CD14-positive monocyte (primary cell): ENCODE data around the gene HERPUD1. TPM values are rescaled to one million over a fixed set of nuclear protein-coding genes. Genes with fewer than 3 reads are reported as not detected.

Source experiments
- DNase-seq, 3 donors: peaks; one replicate each; pipeline ENCODE4 v3.0.0-alpha.2; 2011 to 2022
- H2AFZ ChIP-seq: 2 replicates; pipeline ENCODE4 v1.6.0; 2012; ENCODE audit warnings: mild to moderate bottlenecking, low read depth, low read length, inconsistent platforms; ENCODE audit not compliant: insufficient read depth, poor library complexity, severe bottlenecking
- H3K27ac ChIP-seq, 2 donors: 1 replicate in 1 of 2; 2 replicates in 1 of 2; pipeline ENCODE4 v1.5.1; 2012 to 2013; ENCODE audit warnings: low read length in 2 of 2, control low read depth in 1 of 2, inconsistent platforms in 1 of 2, low read depth in 1 of 2, mild to moderate bottlenecking in 1 of 2
- H3K27me3 ChIP-seq, 2 donors: one replicate each; pipeline versions ENCODE4 v1.6.0 to v1.6.1; 2011 to 2013; ENCODE audit warnings: low read length in 2 of 2; ENCODE audit not compliant: control insufficient read depth in 2 of 2, insufficient read depth in 2 of 2
- H3K36me3 ChIP-seq, 2 donors: replicated peaks in 1 of 2; 1 replicate in 1 of 2; 2 replicates in 1 of 2; pipeline versions ENCODE4 v1.5.1 to v1.6.1; 2012 to 2013; ENCODE audit warnings: low read length in 2 of 2, control low read depth in 1 of 2, inconsistent platforms in 1 of 2, mild to moderate bottlenecking in 1 of 2; ENCODE audit not compliant: insufficient read depth in 2 of 2, control insufficient read depth in 1 of 2
- H3K4me1 ChIP-seq, 2 donors: 1 replicate in 1 of 2; 2 replicates in 1 of 2; pipeline versions ENCODE4 v1.5.1 to v1.6.1; 2012 to 2013; ENCODE audit warnings: low read length in 2 of 2, control low read depth in 1 of 2, inconsistent platforms in 1 of 2, mild to moderate bottlenecking in 1 of 2, moderate library complexity in 1 of 2; ENCODE audit not compliant: insufficient read depth in 2 of 2, control insufficient read depth in 1 of 2
- H3K4me2 ChIP-seq: replicated peaks from 2 replicates; pipeline ENCODE3; 2012; ENCODE audit warnings: low read length, moderate library complexity, mild to moderate bottlenecking; ENCODE audit not compliant: poor library complexity, severe bottlenecking; ENCODE audit errors: extremely low read depth
- H3K4me3 ChIP-seq, 3 experiments: fragments of 200-600 bp in 1 of 3; sonication (generic) in 1 of 3; replicated peaks in 1 of 3; 1 replicate in 2 of 3; 2 replicates in 1 of 3; pipeline ENCODE4 v1.5.1; 2011 to 2013; ENCODE audit warnings: low read length in 3 of 3, mild to moderate bottlenecking in 3 of 3, control low read depth in 2 of 3, low read depth in 2 of 3, inconsistent platforms in 1 of 3, moderate library complexity in 1 of 3
- H3K79me2 ChIP-seq: 2 replicates; pipeline ENCODE4 v1.6.0; 2012; ENCODE audit warnings: mild to moderate bottlenecking, control low read depth, inconsistent platforms, low read length, moderate library complexity; ENCODE audit not compliant: insufficient read depth
- H3K9ac ChIP-seq: 2 replicates; pipeline ENCODE4 v1.6.0; 2017; ENCODE audit warnings: low read length, mild to moderate bottlenecking; ENCODE audit not compliant: insufficient read depth, poor library complexity, severe bottlenecking
- H3K9me3 ChIP-seq, 2 donors: replicated peaks in 1 of 2; 1 replicate in 1 of 2; 2 replicates in 1 of 2; pipeline versions ENCODE4 v1.5.1 to v1.6.1; 2012 to 2013; ENCODE audit warnings: low read length in 2 of 2, control low read depth in 1 of 2; ENCODE audit not compliant: control insufficient read depth in 1 of 2, insufficient read depth in 1 of 2
- H4K20me1 ChIP-seq: 2 replicates; pipeline ENCODE4 v1.6.0; 2012; ENCODE audit warnings: mild to moderate bottlenecking, low read length, control low read depth, moderate library complexity; ENCODE audit not compliant: insufficient read depth
- H3K27ac Mint-ChIP-seq, 7 donors: one replicate each; pipeline ENCODE4 v1.8.0; 2020; ENCODE audit warnings: mild to moderate bottlenecking in 7 of 7, mixed read lengths in 7 of 7, moderate library complexity in 6 of 7, inconsistent platforms in 2 of 7
- H3K27me3 Mint-ChIP-seq, 3 donors: one replicate each; pipeline ENCODE4 v1.8.0; 2021 to 2022; ENCODE audit warnings: low read depth in 3 of 3, mild to moderate bottlenecking in 3 of 3, mixed read lengths in 3 of 3, moderate library complexity in 3 of 3, inconsistent platforms in 1 of 3
- H3K36me3 Mint-ChIP-seq, 2 donors: one replicate each; pipeline ENCODE4 v1.8.0; 2020; ENCODE audit warnings: mixed read lengths in 2 of 2, inconsistent platforms in 1 of 2, mild to moderate bottlenecking in 1 of 2
- H3K4me1 Mint-ChIP-seq: one replicate; pipeline ENCODE4 v1.8.0; 2020; ENCODE audit warnings: mild to moderate bottlenecking, mixed read lengths
- H3K4me3 Mint-ChIP-seq, 2 donors: one replicate each; pipeline ENCODE4 v1.8.0; 2020; ENCODE audit warnings: mild to moderate bottlenecking in 2 of 2, mixed read lengths in 2 of 2, moderate library complexity in 1 of 2
- H3K9me3 Mint-ChIP-seq, 7 donors: one replicate each; pipeline ENCODE4 v1.8.0; 2020 to 2022; ENCODE audit warnings: mixed read lengths in 7 of 7, mild to moderate bottlenecking in 6 of 7, moderate library complexity in 6 of 7, inconsistent platforms in 2 of 7
- WGBS: methylation state at CpG from one replicate; pipeline ENCODE4 v1.1.5; 2013; ENCODE audit warnings: missing lambda C conversion rate; ENCODE audit not compliant: insufficient coverage; 5-methylcytosine and 5-hydroxymethylcytosine counted together
- intact Hi-C, 2 donors: fragments of 100-400 bp; cut with micrococcal nuclease; formaldehyde crosslinking; loops; one replicate each; pipeline versions ENCODE4 v1.15.0 to v1.15.1; 2023
- polyA plus RNA-seq, 3 donors: library from polyadenylated mRNA; depleted of rRNA in 1 of 3; unstranded in 2 of 3; stranded (reverse) in 1 of 3; fragments of 300-500 nt in 2 of 3; fragments of >200 nt in 1 of 3; fragmentation: Illumina TruSeq in 2 of 3; gene quantifications; 1 replicate in 2 of 3; 2 replicates in 1 of 3; pipeline ENCODE4 v1.2.3, GENCODE V29; 2012 to 2021
- TF ChIP-seq, protein P1 (sequence below): fragments of 200-600 bp; IDR thresholded peaks from one replicate; pipeline ENCODE4 v1.8.0; 2022; ENCODE audit warnings: antibody characterized with exemption, mild to moderate bottlenecking

Gene HERPUD1
- polyA plus RNA-seq, 3 donors, result 179 to 454 (median 186) TPM

DNA sequence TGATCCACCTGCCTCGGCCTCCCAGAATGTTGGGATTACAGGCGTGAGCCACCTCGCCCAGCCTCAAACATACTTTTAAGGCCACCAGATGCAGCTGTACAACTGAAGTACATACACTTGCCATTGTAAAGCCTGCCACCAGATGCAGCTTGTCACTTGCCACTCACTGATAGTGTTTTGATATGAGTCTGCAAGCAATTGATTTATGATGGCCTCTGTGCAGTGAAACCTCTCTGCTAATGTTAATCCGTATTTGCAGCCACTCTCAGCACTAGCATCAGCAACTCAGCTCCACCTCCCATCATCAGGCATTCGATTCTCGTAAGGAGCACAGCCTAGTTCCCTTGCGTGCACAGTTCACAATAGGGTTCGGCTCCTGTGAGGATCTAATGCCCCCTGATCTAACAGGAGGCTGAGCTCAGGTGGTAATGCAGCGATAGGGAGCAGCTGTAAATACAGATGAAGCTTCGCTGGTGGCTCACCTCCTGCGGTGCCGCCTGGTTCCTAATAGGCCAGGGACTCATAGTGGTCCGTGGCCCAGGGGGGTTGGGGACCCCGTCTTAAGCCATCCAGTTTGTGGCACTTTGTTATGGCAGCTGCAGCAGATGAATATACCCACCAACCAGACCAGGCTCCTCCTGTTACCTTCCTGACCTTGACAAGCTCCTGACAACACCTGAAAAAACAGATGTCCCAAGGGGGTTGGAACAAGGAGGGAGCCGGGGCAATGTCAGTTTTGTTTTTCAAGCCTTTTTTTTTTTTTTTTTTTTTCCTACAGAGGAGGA is 1.3 kb upstream of the HERPUD1 start:
- Histone ChIP-seq H2AFZ (peak overlapping the region; percentile 79), H4K20me1 (peaks cover 36% of the 10 kb centered on the region), H3K79me2 (peaks cover 37% of the 10 kb centered on the region), H3K27ac (peak overlapping the region in 1 of 2 donors; percentile 99), H3K4me1 (peaks cover 30 to 38% of the 10 kb centered on the region in 2 donors), H3K9ac (peak overlapping the region; percentile 100), H3K27me3 (no peaks in the 10 kb centered on the region), H3K4me2 (peak overlapping the region; percentile 94), H3K9me3 (no peaks in the 10 kb centered on the region), H3K4me3 (no peak overlapping the region), H3K36me3 (peaks cover 8 to 24% of the 10 kb centered on the region in 2 donors)
- intact Hi-C loops, result loop anchor here (5.0 to 10.0 kb wide), 3 partner anchors 56 to 257 kb away; partner anchors contain the start of genes PSME3IP1 (in 1 of the 2), RSPRY1 (in 1 of the 2) and SLC12A3 (in 1 of the 2)
- TF ChIP-seq, protein P1, sequence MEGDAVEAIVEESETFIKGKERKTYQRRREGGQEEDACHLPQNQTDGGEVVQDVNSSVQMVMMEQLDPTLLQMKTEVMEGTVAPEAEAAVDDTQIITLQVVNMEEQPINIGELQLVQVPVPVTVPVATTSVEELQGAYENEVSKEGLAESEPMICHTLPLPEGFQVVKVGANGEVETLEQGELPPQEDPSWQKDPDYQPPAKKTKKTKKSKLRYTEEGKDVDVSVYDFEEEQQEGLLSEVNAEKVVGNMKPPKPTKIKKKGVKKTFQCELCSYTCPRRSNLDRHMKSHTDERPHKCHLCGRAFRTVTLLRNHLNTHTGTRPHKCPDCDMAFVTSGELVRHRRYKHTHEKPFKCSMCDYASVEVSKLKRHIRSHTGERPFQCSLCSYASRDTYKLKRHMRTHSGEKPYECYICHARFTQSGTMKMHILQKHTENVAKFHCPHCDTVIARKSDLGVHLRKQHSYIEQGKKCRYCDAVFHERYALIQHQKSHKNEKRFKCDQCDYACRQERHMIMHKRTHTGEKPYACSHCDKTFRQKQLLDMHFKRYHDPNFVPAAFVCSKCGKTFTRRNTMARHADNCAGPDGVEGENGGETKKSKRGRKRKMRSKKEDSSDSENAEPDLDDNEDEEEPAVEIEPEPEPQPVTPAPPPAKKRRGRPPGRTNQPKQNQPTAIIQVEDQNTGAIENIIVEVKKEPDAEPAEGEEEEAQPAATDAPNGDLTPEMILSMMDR, result no peak
- peak overlapping the region in 1 of 2 donors; percentile 39 for H3K4me3 Mint-ChIP-seq
- peaks cover 0 to 2% (median 0%) of the 10 kb centered on the region in 7 donors for H3K9me3 Mint-ChIP-seq
- 100% methylated on average over 13 of the region's 15 CpGs for WGBS
- H3K4me1 Mint-ChIP-seq, result peaks cover 29% of the 10 kb centered on the region
- H3K27ac Mint-ChIP-seq, result peak overlapping the region in 6 of 7 donors; percentile 96 to 98 (median 98)
- peaks cover 18 to 24% of the 10 kb centered on the region in 2 donors for H3K36me3 Mint-ChIP-seq
- peaks cover 2 to 16% (median 5%) of the 10 kb centered on the region in 3 donors for H3K27me3 Mint-ChIP-seq
- DNase-seq, result no peak

DNA sequence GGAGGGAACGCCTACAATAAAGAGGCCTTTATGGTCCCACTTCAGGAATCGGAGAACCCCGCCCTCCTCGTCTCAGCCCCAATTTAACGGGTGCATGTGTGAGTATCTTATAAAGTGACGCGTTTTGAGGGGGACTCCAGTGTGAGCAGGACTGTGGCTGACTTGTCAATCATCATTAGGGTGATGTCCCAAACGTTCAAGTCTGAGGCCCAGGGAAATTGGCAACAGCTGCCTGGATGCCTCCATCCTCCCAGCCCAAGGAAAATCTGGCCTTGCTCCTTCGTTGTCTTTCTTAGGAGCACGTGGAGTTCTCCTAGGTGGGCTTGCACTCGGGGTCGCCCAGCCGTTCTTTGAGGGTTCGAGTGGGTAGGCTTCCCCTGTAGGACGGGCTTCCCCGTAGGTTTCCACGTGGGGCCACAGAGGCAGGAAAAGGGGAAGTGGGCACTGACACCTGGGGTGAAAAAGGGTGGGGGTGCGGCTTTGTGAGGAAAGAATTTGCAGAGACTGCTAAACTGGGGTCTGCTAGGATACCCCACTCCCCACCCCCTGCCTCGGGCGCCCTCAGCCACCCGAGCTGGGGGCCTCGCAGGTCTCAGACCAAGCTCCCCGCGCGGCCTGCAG is 561 bp upstream of the HERPUD1 start:
- Histone ChIP-seq H3K9me3 (no peaks in the 10 kb centered on the region), H3K4me1 (peaks cover 30 to 41% of the 10 kb centered on the region in 2 donors), H3K36me3 (peaks cover 15 to 31% of the 10 kb centered on the region in 2 donors), H3K79me2 (peaks cover 44% of the 10 kb centered on the region), H4K20me1 (peaks cover 43% of the 10 kb centered on the region), H3K4me2 (peak overlapping the region; percentile 94), H2AFZ (peak overlapping the region; percentile 79), H3K27me3 (no peaks in the 10 kb centered on the region), H3K27ac (peak overlapping the region; percentile 67 to 99), H3K4me3 (peak overlapping the region; percentile 6 to 97 (median 37)), H3K9ac (peak overlapping the region; percentile 100)
- H3K4me1 Mint-ChIP-seq, result peaks cover 33% of the 10 kb centered on the region
- peak overlapping the region; percentile 97 to 98 for H3K4me3 Mint-ChIP-seq
- H3K27me3 Mint-ChIP-seq, result peaks cover 1 to 9% (median 2%) of the 10 kb centered on the region in 3 donors
- peak overlapping the region; percentile 96 to 99 (median 98) for H3K27ac Mint-ChIP-seq
- peaks cover 22 to 31% of the 10 kb centered on the region in 2 donors for H3K36me3 Mint-ChIP-seq
- intact Hi-C loops, result loop anchor here (5.0 to 10.0 kb wide), 3 partner anchors 57 to 256 kb away; partner anchors contain the start of genes PSME3IP1 (in 1 of the 2), RSPRY1 (in 1 of the 2) and SLC12A3 (in 1 of the 2)
- TF ChIP-seq, protein P1, result no peak
- peaks cover 0 to 2% (median 0%) of the 10 kb centered on the region in 7 donors for H3K9me3 Mint-ChIP-seq
- DNase-seq, result no peak
- 28% methylated on average over 16 of the region's 25 CpGs for WGBS
